Measurements from ENCODE around the gene LRRC26.

The LRRC26 gene

GRCh38 chr9:137164370-137165249, 5.2 kb downstream of the LRRC26 start:
- H3K4me3 Mint-ChIP-seq = peak overlapping the region in 1 of 2 donors; percentile 27

GRCh38 chr9:137163805-137164204, 6.0 kb downstream of the LRRC26 start:
- Mint-ChIP-seq H3K4me1 (ENCODE audit: low read depth in 2 of 2) (peaks cover 5 to 8% of the 10 kb centered on the region in 2 donors), H3K4me3 (peak overlapping the region in 1 of 2 donors; percentile 59), H3K27me3 (peaks cover 36 to 61% of the 10 kb centered on the region in 2 donors), H3K27ac (no peak overlapping the region), H3K9me3 (no peaks in the 10 kb centered on the region), H3K36me3 (ENCODE audit: insufficient read depth) (peaks cover 3% of the 10 kb centered on the region)
- ATAC-seq (replicated peaks) (no peak), DNase-seq (no peak)

More at GRCh38 chr9:137164370-137165249, 5.2 kb downstream of the LRRC26 start:
- H3K27me3 Mint-ChIP-seq = peaks cover 28 to 53% of the 10 kb centered on the region in 2 donors
- H3K4me1 Mint-ChIP-seq (ENCODE audit: low read depth in 2 of 2) = peaks cover 0 to 3% of the 10 kb centered on the region in 2 donors
- H3K9me3 Mint-ChIP-seq = no peaks in the 10 kb centered on the region
- DNase-seq (no peak), ATAC-seq (replicated peaks) (no peak)
- peaks cover 3% of the 10 kb centered on the region for H3K36me3 Mint-ChIP-seq (ENCODE audit: insufficient read depth)
- H3K27ac Mint-ChIP-seq = no peak overlapping the region

- H3K4me3 Mint-ChIP-seq = peak overlapping the region in 1 of 2 donors; percentile 59
- ATAC-seq (replicated peaks) = no peak
- no peak for DNase-seq
- no peaks in the 10 kb centered on the region for H3K9me3 Mint-ChIP-seq
- H3K27ac Mint-ChIP-seq = no peak overlapping the region
- H3K36me3 Mint-ChIP-seq (ENCODE audit: insufficient read depth) = peaks cover 3% of the 10 kb centered on the region
- H3K27me3 Mint-ChIP-seq = peaks cover 39 to 66% of the 10 kb centered on the region in 2 donors
- peaks cover 5 to 6% of the 10 kb centered on the region in 2 donors for H3K4me1 Mint-ChIP-seq (ENCODE audit: low read depth in 2 of 2)
These were observed 6.5 kb downstream of the LRRC26 start for GRCh38 chr9:137163365-137163715.

- Mint-ChIP-seq H3K27ac (no peak overlapping the region), H3K27me3 (peaks cover 45 to 72% of the 10 kb centered on the region in 2 donors), H3K4me1 (ENCODE audit: low read depth in 2 of 2) (peaks cover 5 to 8% of the 10 kb centered on the region in 2 donors), H3K36me3 (ENCODE audit: insufficient read depth) (peaks cover 3% of the 10 kb centered on the region), H3K9me3 (no peaks in the 10 kb centered on the region), H3K4me3 (peak overlapping the region in 1 of 2 donors; percentile 37)
- ATAC-seq (replicated peaks) = peak; percentile 51
- no peak for DNase-seq
These were observed 7.1 kb downstream of the LRRC26 start for GRCh38 chr9:137162505-137163364.

- Mint-ChIP-seq H3K27ac (no peak overlapping the region), H3K36me3 (ENCODE audit: insufficient read depth) (peaks cover 3% of the 10 kb centered on the region), H3K27me3 (peaks cover 50 to 76% of the 10 kb centered on the region in 2 donors), H3K4me3 (no peak overlapping the region), H3K4me1 (ENCODE audit: low read depth in 2 of 2) (peaks cover 5 to 11% of the 10 kb centered on the region in 2 donors), H3K9me3 (no peaks in the 10 kb centered on the region)
- DNase-seq = no peak
- ATAC-seq (replicated peaks) = no peak
These were observed 8.0 kb downstream of the LRRC26 start for GRCh38 chr9:137161558-137162486.

GRCh38 chr9:137160716-137161557, 8.9 kb downstream of the LRRC26 start:
- H3K27me3 Mint-ChIP-seq = peaks cover 43 to 72% of the 10 kb centered on the region in 2 donors

GRCh38 chr9:137160054-137160425, 9.8 kb downstream of the LRRC26 start:
- Mint-ChIP-seq H3K4me3 (no peak overlapping the region), H3K27ac (no peak overlapping the region), H3K9me3 (no peaks in the 10 kb centered on the region), H3K27me3 (peaks cover 35 to 72% of the 10 kb centered on the region in 2 donors), H3K4me1 (ENCODE audit: low read depth in 2 of 2) (peaks cover 11 to 13% of the 10 kb centered on the region in 2 donors), H3K36me3 (ENCODE audit: insufficient read depth) (peaks cover 3% of the 10 kb centered on the region)
- ATAC-seq (replicated peaks) (no peak), DNase-seq (no peak)

More at GRCh38 chr9:137160716-137161557, 8.9 kb downstream of the LRRC26 start:
- Mint-ChIP-seq H3K27ac (no peak overlapping the region), H3K36me3 (ENCODE audit: insufficient read depth) (peaks cover 3% of the 10 kb centered on the region), H3K9me3 (no peaks in the 10 kb centered on the region), H3K4me3 (no peak overlapping the region), H3K4me1 (ENCODE audit: low read depth in 2 of 2) (peaks cover 11 to 13% of the 10 kb centered on the region in 2 donors)
- DNase-seq (no peak), ATAC-seq (replicated peaks) (no peak)

GRCh38 chr9:137159105-137160053, 10.5 kb downstream of the LRRC26 start:
- peak overlapping the region in 1 of 2 donors; percentile 51 for H3K27ac Mint-ChIP-seq
- H3K36me3 Mint-ChIP-seq (ENCODE audit: insufficient read depth) = peaks cover 3% of the 10 kb centered on the region
- peak overlapping the region in 1 of 2 donors; percentile 45 for H3K4me3 Mint-ChIP-seq
- H3K27me3 Mint-ChIP-seq = peaks cover 34 to 70% of the 10 kb centered on the region in 2 donors
- ATAC-seq (replicated peaks) (no peak), DNase-seq (no peak)
- H3K4me1 Mint-ChIP-seq (ENCODE audit: low read depth in 2 of 2) = peaks cover 11 to 13% of the 10 kb centered on the region in 2 donors
- H3K9me3 Mint-ChIP-seq = no peaks in the 10 kb centered on the region

GRCh38 chr9:137158625-137159024, 11.2 kb downstream of the LRRC26 start:
- Mint-ChIP-seq H3K27ac (no peak overlapping the region), H3K4me1 (ENCODE audit: low read depth in 2 of 2) (peaks cover 11 to 13% of the 10 kb centered on the region in 2 donors), H3K9me3 (no peaks in the 10 kb centered on the region), H3K36me3 (ENCODE audit: insufficient read depth) (peaks cover 3% of the 10 kb centered on the region), H3K4me3 (peak overlapping the region in 1 of 2 donors; percentile 8), H3K27me3 (peaks cover 31 to 62% of the 10 kb centered on the region in 2 donors)
- no peak for ATAC-seq (replicated peaks)
- DNase-seq = no peak

- DNase-seq (no peak), ATAC-seq (replicated peaks) (no peak)
- no peaks in the 10 kb centered on the region for H3K9me3 Mint-ChIP-seq
- no peaks in the 10 kb centered on the region for H3K36me3 Mint-ChIP-seq (ENCODE audit: insufficient read depth)
- peaks cover 31 to 54% of the 10 kb centered on the region in 2 donors for H3K27me3 Mint-ChIP-seq
- H3K27ac Mint-ChIP-seq = no peak overlapping the region
- peak overlapping the region; percentile 65 to 68 for H3K4me3 Mint-ChIP-seq
- peaks cover 11 to 13% of the 10 kb centered on the region in 2 donors for H3K4me1 Mint-ChIP-seq (ENCODE audit: low read depth in 2 of 2)
These were observed 12.0 kb downstream of the LRRC26 start for GRCh38 chr9:137157618-137158415.
